HepG2 (cell line): ENCODE data around the gene TNFSF18.

Experiments used
- ELF1 ChIP-seq: sonication (generic); formaldehyde crosslinking; IDR thresholded peaks from 2 replicates; pipeline ENCODE4 v1.4.0; 2020; ENCODE audit warnings: missing genetic modification reagents
- EZH2 ChIP-seq: conservative IDR thresholded peaks from 2 replicates; pipeline ENCODE4 v1.6.1; 2012; ENCODE audit warnings: mild to moderate bottlenecking, low read depth, low read length, moderate library complexity
- POLR2AphosphoS5 ChIP-seq: IDR thresholded peaks from 2 replicates; pipeline ENCODE4 v1.6.1; 2012; ENCODE audit warnings: low read depth, low read length
- RAD21 ChIP-seq: fragments of 450-650 bp; formaldehyde crosslinking; IDR thresholded peaks from 2 replicates; pipeline ENCODE4 v1.5.0; 2020; ENCODE audit warnings: mild to moderate bottlenecking
- ZNF350 ChIP-seq: sonication (generic); formaldehyde crosslinking; IDR thresholded peaks from 2 replicates; pipeline ENCODE4 v1.4.0; 2020; ENCODE audit warnings: mild to moderate bottlenecking, low read depth, missing genetic modification reagents, borderline replicate concordance
- ZNF629 ChIP-seq: sonication (generic); formaldehyde crosslinking; conservative IDR thresholded peaks from 2 replicates; pipeline ENCODE4 v1.5.0; 2020; ENCODE audit warnings: missing genetic modification reagents
- TF ChIP-seq, protein P1 (sequence below): sonication (generic); formaldehyde crosslinking; IDR thresholded peaks from 2 replicates; pipeline ENCODE4 v1.4.0; 2020; ENCODE audit warnings: missing genetic modification reagents; ENCODE audit errors: not compliant biosample characterization

GRCh38 chr1:173056365-173056764, 5.6 kb upstream of the TNFSF18 start:
- TF ChIP-seq ZNF629 (CRISPR knock-in tag), result no peak
- no peak for TF ChIP-seq RAD21 (CRISPR knock-in tag)
- TF ChIP-seq ZNF350 (CRISPR knock-in tag), result no peak
- TF ChIP-seq, protein P1, sequence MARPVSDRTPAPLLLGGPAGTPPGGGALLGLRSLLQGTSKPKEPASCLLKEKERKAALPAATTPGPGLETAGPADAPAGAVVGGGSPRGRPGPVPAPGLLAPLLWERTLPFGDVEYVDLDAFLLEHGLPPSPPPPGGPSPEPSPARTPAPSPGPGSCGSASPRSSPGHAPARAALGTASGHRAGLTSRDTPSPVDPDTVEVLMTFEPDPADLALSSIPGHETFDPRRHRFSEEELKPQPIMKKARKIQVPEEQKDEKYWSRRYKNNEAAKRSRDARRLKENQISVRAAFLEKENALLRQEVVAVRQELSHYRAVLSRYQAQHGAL (CRISPR knock-in tag), result no peak
- no peak for TF ChIP-seq EZH2
- TF ChIP-seq POLR2AphosphoS5, result no peak
- no peak for TF ChIP-seq ELF1 (CRISPR knock-in tag)
